AG08396 (cell line): ENCODE measurements around the gene CPSF7.
A peak's percentile ranks its signal among the peaks of the same experiment; 100 is the strongest.
"Not testable (repeated sequence)": the region's sequence is repeated elsewhere in the genome, so short reads cannot be mapped to it uniquely, and the experiment has no call there.

Experiments used
- DNase-seq: peaks from one replicate; pipeline ENCODE4 v3.0.0; 2012; ENCODE audit warnings: low spot score, mixed read lengths

The CPSF7 gene

GRCh38 chr11:61439615-61440014 lies 9.8 kb upstream of the CPSF7 start:
- no peak for DNase-seq

DNA sequence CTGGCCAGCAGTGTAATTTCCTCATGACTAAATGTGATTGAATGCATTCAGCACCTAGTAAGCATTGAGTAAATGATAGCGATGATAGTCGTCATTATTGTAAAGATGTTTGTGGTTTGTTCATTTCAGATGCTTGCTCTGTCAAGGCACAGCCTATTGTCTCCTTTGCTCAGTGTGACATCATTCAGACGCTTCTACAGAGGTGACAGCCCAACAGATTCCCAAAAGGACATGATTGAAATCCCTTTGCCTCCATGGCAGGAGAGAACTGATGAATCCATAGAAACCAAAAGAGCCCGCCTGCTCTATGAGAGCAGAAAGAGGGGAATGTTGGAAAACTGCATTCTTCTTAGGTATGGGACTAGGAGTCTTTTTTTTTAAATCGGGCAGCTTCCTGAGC lies 7.7 kb upstream of the CPSF7 start:
- no peak for DNase-seq

DNA sequence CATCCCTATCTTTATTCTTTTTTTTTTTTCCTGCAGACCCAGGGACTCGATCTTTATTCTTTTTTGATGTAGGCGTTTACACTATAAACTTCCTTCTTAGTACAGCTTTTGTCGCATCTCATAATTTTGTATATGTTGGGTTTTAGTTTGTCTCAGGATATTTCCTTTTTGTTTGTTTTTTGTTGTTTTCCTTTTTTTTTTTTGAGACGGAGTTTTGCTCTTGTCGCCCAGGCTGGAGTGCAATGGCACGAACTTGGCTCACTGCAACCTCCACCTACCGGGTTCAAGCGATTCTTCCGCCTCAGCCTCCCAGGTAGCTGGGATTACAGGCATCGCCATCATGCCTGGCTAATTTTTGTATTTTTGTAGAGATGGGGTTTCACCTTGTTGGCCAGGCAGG lies 1.1 kb upstream of the CPSF7 start:
- DNase-seq: not testable (repeated sequence)

DNA sequence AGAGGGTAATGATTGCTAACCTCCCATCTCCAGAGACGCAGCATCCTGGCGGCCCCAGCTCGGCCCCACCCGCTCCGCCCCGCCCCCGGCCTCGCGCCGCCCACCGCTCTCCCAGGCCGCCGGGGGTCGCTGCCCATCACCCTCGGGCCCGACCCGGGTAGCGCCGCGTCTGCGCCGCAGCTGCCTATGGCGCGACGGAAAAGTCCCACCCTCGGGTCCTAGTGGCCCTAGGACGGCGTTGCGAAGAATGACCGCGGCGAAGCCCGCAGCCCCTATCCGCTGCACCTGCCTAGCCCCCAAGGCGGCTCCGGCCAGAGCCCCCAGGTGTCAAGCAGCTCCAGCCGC lies 457 bp downstream of the CPSF7 start:
- peak; percentile 83 for DNase-seq

DNA sequence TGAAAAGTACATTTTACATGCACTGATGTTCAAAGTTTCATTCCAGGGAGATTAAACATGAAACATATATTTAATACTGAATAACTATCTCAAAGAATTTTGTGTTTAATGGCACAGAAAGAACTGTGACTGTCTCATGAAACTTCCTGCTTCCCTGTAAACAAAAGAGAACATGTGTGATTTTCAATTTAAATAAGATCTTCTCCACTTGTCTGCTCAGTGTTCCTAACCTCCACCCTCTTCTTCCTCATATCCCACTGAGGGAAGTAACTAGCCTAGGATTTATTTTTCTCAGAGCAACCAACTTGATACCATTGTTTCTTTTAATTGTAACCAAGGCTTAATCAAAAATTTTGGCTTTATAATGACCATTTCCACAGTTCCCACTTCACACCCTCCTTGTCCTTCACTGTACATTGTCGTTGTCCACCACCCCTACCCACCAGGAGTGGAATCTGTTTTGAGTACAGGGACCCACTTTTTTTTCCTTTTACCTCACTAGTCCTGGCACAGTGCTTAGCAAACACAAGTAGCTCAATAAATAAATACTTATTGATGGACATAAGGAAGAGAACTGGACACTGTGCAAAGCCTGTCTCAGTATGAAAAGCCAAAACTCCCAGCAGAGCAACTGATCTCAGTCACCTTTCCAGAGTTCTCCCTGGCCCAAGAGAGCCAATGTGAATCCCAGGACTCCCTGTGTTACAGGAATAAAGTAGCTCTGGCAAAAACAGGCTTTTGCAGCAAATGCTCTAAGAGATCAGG lies 4.2 kb downstream of the CPSF7 start:
- DNase-seq: no peak

DNA sequence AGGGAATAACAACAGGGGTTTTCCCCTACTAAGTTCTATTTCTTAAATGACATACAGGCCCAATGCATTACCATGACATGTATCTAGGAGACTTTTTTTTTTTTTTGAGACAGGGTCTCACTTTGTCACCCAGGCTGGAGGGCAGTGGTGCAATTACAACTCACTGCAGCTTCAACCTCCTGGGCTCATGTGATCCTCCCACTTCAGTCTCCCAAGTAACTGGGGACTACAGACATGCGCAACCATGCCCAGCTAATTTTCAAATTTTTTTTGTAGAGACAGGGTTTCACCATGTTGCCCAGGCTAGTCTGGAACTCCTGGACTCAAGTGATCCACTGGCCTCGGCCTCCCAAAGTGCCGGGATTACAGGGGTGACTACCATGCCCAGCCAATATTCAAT lies 7.5 kb downstream of the CPSF7 start:
- DNase-seq: no peak

GRCh38 chr11:61418136-61418535 lies 11.6 kb downstream of the CPSF7 start:
- DNase-seq: no peak

DNA sequence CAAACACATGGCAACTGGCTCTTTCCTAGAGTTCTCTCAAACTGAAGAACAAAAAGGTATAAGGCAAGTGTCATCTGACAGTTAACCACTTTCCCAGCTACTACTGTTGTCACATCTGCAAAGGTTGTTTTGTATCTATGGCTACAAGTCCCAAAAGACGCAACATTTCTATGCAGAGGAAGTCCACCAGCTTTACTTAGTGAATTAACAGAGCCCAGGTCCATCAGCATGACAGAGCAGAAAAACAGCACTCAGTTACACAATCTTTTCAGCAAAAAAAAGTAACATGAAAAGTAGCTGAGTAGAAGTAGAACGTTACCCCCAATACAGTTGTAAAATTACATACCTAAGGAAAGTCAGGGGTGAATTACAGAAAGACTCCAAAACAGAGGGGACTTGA lies 12.1 kb downstream of the CPSF7 start:
- no peak for DNase-seq

GRCh38 chr11:61416941-61417340 lies 12.8 kb downstream of the CPSF7 start:
- DNase-seq: no peak

DNA sequence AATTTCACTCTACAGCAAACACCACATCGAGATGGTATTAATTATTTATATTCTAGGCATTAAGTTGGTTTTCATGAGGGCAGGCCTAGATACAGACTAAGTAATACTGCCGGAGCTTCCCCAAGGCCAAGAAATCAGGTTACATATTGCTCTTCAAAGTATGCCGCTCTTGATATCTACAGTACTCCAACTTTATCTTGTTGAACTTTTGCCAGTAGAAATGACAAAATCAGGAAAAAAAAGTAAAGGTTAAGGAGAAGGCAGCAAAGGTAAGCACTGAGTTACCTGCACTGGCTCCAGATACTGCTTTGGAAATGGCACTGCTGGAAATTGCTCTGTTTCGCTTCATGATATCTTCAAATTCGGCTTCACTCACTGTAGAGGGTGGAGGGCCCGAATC lies 14.4 kb downstream of the CPSF7 start:
- no peak for DNase-seq

- no peak for DNase-seq
These were observed 15.2 kb downstream of the CPSF7 start for GRCh38 chr11:61414547-61414946.

DNA sequence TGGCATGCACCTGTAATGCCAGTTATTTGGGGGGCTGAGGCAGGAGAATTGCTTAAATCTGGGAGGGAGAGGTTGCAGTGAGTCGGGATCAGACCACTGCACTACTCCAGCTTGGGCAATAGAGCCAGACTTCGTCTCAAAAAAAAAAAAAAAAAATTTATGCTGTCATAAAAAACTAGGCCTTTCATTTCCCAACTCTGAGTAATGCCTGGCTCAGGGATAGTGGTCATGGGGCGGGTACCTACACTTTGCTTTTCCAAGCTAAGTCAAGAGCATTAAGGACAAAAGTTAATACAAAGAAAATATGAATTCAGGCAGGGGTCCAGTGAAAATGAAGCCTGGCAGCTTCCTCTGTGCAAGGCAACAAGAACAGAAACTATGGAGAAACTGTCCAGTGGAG lies 16.3 kb downstream of the CPSF7 start:
- peak; percentile 29 for DNase-seq

DNA sequence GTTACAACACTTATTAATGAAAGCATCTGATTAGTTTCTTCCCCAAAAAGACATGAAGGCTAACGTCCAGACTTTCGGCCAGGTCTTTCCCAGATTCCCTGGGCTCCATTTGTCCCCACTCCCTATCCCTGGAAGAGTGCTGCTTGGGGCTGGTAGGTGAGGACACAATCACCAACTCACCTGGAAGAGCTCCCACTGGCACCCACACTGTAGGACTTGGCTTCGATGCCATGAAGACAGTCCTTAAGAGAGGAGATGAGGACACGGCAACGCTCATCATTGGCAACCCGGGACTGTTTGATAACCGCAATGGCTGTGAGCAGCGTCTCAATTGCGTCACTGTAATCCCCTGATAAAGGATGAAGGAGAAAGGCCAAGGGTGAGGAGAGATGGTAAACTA lies 18.2 kb downstream of the CPSF7 start:
- no peak for DNase-seq

GRCh38 chr11:61406991-61407728 lies 22.6 kb downstream of the CPSF7 start:
- DNase-seq: no peak

DNA sequence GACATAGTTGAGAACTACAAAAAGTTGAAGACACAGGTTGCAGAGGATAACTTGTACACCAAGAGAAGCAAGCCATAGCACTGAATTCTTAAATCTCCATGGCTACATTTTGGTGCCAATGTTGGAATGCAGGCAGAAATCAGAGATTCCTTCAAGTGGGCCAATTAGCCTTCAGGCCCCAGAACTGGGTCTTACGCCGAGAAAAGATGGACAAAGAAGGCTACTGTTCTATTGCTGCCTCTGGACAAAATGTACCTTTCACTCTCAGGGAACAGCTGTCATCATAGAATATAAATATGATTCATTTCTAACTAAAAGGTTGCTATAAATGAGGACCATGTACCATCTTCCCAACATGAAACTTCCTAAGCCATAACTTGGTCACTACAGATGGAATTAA lies 23.7 kb downstream of the CPSF7 start:
- no peak for DNase-seq

DNA sequence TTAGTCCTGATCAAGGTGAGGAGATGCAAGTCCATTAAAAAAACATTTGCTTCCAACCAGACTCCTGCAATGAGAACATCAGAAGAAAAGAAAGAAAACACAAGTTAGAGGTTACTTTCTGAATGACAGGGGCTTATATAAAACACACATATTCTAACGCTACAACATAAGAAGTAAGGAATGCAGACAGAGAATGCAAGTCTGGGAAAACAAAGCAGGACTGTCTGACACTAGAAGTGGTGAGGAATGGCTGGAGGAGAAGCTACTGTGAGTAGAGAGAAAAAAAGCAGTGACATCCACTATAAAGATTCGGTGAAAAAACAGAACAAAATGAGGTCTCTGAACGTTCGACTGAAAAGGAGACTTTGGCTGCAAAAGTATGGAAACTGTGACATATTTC lies 25.1 kb downstream of the CPSF7 start:
- no peak for DNase-seq

DNA sequence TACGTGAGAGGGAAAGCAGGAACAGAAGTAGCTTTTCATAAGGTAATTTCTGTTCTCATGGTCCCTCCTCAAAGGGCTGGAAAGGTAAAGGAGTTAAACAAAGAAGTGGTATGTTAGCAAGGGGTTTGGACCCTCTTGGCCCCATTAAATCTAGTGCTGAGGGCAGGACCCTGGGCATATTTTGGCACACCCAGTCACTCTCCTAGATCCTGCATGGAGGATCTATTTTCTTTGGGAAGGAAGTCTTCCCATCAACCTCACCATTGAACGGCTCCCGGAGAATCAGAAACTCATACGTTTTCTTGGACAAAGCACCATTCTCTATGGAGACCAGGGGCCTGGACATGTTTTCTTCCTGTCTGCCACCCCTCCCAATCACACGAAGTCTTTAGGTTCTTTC lies 25.7 kb downstream of the CPSF7 start:
- DNase-seq: no peak

DNA sequence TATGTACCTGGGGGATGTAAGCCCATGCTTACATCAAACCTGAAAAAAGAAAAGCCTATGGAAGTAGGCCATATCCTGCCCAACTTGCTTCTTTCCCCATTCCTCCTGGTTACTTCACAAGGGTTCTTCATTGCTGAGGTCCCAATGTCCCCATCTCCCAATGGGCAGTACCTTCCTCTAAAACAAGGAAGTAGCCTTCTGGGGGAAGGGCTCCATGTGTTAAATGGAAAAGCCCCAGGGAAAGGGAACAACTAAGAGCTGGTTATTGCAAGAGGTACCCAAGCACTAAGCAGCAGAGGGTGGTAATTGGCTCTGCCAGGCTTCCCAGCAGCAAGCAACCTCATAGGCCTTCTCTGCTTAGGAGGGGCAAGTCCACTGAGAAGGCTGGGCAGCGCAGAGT lies 26.1 kb downstream of the CPSF7 start:
- DNase-seq: no peak

DNA sequence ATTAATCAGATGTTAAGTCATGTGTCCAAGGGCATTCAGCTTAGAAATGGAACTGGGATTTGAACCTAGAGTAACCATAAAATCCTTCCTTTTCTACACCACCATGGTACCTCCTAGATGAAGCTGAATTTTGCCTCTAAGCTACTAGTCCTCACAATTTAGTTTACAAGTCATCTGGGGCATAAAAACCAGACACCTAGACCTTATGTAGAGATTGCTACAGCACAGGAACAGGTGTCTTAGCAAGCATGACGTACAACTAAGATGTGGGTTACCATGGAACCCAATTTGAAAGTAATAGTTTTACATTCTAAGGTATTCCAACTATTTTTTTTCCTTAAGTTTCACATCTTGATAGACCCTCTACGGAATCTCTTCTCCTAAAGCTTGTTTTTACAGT lies 28.2 kb downstream of the CPSF7 start:
- no peak for DNase-seq

- DNase-seq: no peak
These were observed 28.6 kb downstream of the CPSF7 start for GRCh38 chr11:61401173-61401572.

DNA sequence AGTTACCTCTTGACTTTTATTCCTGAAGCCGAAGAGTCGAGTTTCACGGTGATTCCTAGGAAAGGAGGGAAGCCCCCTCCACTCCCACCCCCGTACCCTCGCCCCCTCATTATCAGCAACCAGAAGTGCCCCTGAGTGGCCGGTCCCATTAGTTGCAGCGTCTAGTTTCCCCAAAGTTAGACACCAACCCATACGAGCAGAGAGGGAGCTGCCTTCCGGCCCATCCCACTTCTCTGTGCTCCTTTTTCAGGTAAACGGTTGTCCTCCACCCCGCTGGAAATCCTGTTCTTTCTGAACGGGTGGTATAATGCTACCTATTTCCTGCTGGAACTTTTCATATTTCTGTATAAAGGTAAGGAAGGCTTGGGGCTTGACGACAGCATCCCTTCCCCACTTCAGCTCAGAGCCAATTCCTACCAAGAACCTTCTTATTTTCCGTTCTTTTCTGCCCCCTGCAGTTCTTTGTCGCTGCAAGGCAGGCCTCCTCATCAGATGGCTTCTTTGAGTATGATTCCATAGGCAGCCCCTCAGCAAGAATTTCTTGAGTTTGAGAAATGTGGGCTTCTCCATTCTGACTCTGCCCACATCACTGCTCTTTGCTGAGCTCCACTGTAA lies 36.7 kb downstream of the CPSF7 start:
- DNase-seq: no peak

DNA sequence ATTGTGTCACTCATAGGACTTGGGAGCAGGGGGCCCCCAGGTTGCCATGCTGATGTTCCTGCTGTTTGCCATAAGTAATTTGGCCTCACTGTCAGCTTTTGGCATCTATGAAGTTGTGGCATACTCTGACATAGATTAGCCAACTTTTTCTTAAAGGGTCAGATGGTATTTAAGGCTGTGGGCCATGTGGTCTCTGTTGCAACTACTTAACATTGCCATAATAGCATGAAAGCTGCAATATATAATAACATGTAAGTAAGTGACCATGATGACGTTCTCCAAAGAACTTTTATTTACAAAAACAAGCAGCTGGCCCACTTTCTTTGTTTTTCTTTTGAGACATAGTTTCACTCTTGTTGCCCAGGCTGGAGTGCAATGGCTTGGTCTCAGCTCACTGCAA lies 39.6 kb downstream of the CPSF7 start:
- DNase-seq: no peak
